Measurements from ENCODE around the gene CPSF2. TPM values are rescaled to one million over a fixed set of nuclear protein-coding genes. Genes with fewer than 3 reads are reported as not detected.

Gene CPSF2
- total and polyA plus RNA-seq, 8 donors, result 5.5 to 36.6 (median 8.0) TPM

DNA sequence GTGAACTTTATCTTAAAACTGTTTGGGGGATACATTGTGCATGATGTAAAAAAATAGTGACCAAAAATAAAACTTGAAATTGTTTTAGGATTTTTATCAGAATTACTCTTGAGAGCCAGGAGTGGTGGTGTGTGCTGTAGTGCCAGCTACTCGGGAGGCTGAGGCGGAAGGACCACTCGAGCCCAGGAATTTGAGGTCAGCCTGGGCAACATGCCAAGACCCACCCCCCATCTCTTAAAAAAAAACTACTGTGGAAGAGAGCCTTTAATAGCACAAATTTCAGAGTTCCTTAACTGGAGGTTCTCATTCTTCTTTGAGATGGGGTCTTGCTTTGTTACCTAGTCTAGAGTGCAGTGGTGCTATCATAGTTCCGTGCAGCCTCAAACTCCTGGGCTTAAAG, 21.5 kb downstream of the CPSF2 start:
- H3K4me3 ChIP-seq, result no peak overlapping the region
- H3K4me1 ChIP-seq, result no peaks in the 10 kb centered on the region
- WGBS, 5 donors, result 73 to 82% (median 76%) methylated on average over 4 of the region's 4 CpGs
- TF ChIP-seq POLR2AphosphoS5 (IDR thresholded peaks at IDR 0.05), result no peak
- TF ChIP-seq, protein P1, sequence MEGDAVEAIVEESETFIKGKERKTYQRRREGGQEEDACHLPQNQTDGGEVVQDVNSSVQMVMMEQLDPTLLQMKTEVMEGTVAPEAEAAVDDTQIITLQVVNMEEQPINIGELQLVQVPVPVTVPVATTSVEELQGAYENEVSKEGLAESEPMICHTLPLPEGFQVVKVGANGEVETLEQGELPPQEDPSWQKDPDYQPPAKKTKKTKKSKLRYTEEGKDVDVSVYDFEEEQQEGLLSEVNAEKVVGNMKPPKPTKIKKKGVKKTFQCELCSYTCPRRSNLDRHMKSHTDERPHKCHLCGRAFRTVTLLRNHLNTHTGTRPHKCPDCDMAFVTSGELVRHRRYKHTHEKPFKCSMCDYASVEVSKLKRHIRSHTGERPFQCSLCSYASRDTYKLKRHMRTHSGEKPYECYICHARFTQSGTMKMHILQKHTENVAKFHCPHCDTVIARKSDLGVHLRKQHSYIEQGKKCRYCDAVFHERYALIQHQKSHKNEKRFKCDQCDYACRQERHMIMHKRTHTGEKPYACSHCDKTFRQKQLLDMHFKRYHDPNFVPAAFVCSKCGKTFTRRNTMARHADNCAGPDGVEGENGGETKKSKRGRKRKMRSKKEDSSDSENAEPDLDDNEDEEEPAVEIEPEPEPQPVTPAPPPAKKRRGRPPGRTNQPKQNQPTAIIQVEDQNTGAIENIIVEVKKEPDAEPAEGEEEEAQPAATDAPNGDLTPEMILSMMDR (IDR thresholded peaks at IDR 0.05), result no peak
- TF ChIP-seq EP300 (IDR thresholded peaks at IDR 0.05), result no peak
- no peak for TF ChIP-seq POLR2A (IDR thresholded peaks at IDR 0.05)
- no peaks in the 10 kb centered on the region for H3K27me3 ChIP-seq
- no peak for DNase-seq
- intact Hi-C loops (cut with DNase I; ENCODE audit: low total_unique reads), result no loop called here
- peaks cover 56 to 99% (median 98%) of the 10 kb centered on the region in 4 donors for H3K36me3 ChIP-seq
- H3K27ac ChIP-seq, result no peak overlapping the region
- no peaks in the 10 kb centered on the region for H3K9me3 ChIP-seq

DNA sequence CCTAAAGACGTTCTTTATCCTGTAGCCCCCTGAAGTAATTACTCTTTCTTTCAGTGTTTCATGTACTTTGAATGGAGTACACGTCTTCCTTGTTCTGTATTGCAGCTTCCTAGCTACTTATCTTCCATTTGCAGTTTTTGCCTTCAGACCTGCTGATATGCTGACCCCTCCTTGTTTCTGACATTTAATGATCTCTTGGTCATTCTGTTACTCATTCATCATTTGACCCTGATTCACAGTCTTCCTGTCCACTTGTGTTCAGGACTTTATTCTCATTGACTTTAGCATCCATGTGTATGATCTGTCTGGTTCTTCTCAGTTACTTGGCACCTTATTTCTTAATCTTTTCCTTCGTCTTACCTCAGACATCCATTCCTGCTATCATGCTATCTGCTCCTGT, 22.2 kb downstream of the CPSF2 start:
- Histone ChIP-seq H3K36me3 (peaks cover 49 to 99% (median 98%) of the 10 kb centered on the region in 4 donors), H3K27me3 (no peaks in the 10 kb centered on the region), H3K27ac (no peak overlapping the region), H3K4me3 (no peak overlapping the region), H3K4me1 (no peaks in the 10 kb centered on the region), H3K9me3 (no peaks in the 10 kb centered on the region)
- intact Hi-C loops (cut with DNase I; ENCODE audit: low total_unique reads), result no loop called here
- TF ChIP-seq, protein P1 (IDR thresholded peaks at IDR 0.05), result no peak
- TF ChIP-seq POLR2AphosphoS5 (IDR thresholded peaks at IDR 0.05) (no peak), POLR2A (IDR thresholded peaks at IDR 0.05) (no peak), EP300 (IDR thresholded peaks at IDR 0.05) (no peak)
- whole genome bisulfite sequencing, 5 donors, result 81 to 90% (median 85%) methylated on average over 3 of the region's 3 CpGs
- DNase-seq, result no peak

DNA sequence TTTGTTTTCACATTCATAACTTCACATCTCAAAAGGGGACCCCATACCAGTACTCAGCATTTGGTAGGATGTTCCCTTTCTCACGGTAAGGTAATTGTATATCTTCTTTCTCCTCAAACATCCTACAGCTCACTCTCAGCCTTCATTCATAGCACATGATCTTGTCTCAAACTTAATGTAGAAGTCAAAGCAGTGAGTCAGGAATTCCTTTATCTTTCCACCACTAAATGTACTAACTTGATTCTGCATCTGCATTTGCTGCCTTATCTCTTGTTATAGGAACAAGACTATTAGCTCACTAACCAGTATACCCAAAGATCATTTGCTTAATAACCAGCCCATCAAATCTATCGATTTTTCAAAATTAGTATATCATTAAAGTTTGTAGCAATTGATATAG, 22.9 kb downstream of the CPSF2 start:
- H3K9me3 ChIP-seq, result no peaks in the 10 kb centered on the region
- 81 to 88% (median 86%) methylated on average over 2 of the region's 2 CpGs for WGBS, 5 donors
- H3K4me1 ChIP-seq, result no peaks in the 10 kb centered on the region
- TF ChIP-seq POLR2AphosphoS5 (IDR thresholded peaks at IDR 0.05), result no peak
- no peak for TF ChIP-seq EP300 (IDR thresholded peaks at IDR 0.05)
- TF ChIP-seq, protein P1 (IDR thresholded peaks at IDR 0.05), result no peak
- TF ChIP-seq POLR2A (IDR thresholded peaks at IDR 0.05), result no peak
- no peak overlapping the region for H3K4me3 ChIP-seq
- DNase-seq, result no peak
- H3K36me3 ChIP-seq, result peaks cover 47 to 99% (median 98%) of the 10 kb centered on the region in 4 donors
- H3K27me3 ChIP-seq, result no peaks in the 10 kb centered on the region
- no peak overlapping the region for H3K27ac ChIP-seq
- intact Hi-C loops (cut with DNase I; ENCODE audit: low total_unique reads), result no loop called here

DNA sequence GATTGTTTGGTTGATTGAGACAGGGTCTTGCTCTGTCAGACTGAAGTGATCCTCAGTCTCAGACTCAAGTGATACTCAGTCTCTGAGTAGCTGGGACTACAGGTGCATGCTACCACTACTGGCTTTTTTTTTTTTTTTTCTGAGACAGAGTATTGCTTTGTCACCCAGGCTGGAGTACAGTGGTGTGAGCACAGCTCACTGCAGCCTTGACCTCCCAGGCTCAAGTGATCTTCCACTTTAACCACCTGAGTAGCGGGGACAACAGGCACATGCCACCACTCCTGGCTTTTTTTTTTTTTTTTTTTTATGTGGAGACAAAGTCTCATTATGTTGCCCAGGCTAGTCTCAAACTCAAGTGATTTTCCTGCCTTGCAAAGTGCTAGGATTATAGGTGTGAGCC, 31.8 kb downstream of the CPSF2 start:
- Histone ChIP-seq H3K4me3 (no peak overlapping the region), H3K36me3 (peaks cover 23 to 87% (median 84%) of the 10 kb centered on the region in 4 donors), H3K27me3 (no peaks in the 10 kb centered on the region), H3K4me1 (no peaks in the 10 kb centered on the region), H3K9me3 (no peaks in the 10 kb centered on the region), H3K27ac (no peak overlapping the region)
- DNase-seq, result no peak
- 80 to 100% (median 100%) methylated on average over 1 of the region's 1 CpG for WGBS, 5 donors
- intact Hi-C loops (cut with DNase I; ENCODE audit: low total_unique reads), result no loop called here
- no peak for TF ChIP-seq POLR2AphosphoS5 (IDR thresholded peaks at IDR 0.05)
- TF ChIP-seq, protein P1 (IDR thresholded peaks at IDR 0.05), result no peak
- TF ChIP-seq POLR2A (IDR thresholded peaks at IDR 0.05), result no peak
- no peak for TF ChIP-seq EP300 (IDR thresholded peaks at IDR 0.05)

All from stomach (tissue), 9 donors.